ENCODE data around the gene PIWIL1.

DNA sequence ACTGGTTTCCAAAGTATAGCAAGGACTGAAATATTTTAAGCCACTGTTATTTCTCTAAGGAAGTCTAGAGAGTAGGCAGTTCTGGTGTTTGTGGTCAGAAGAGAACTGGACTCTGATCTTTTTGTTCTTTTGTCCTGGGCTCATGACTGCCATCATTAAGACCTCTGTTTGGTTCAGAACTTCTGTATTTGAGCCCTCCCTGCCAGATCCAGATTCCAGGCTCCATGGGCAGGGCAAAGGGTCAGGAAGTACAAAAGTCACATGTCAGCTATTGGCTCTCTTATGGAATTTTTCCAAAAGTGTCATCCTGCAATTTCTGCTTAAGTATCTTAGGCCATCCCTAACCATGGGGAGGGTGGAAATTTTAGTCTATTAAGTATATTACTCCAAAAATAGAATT is 6.8 kb downstream of the PIWIL1 start:
- TF ChIP-seq, protein P1, sequence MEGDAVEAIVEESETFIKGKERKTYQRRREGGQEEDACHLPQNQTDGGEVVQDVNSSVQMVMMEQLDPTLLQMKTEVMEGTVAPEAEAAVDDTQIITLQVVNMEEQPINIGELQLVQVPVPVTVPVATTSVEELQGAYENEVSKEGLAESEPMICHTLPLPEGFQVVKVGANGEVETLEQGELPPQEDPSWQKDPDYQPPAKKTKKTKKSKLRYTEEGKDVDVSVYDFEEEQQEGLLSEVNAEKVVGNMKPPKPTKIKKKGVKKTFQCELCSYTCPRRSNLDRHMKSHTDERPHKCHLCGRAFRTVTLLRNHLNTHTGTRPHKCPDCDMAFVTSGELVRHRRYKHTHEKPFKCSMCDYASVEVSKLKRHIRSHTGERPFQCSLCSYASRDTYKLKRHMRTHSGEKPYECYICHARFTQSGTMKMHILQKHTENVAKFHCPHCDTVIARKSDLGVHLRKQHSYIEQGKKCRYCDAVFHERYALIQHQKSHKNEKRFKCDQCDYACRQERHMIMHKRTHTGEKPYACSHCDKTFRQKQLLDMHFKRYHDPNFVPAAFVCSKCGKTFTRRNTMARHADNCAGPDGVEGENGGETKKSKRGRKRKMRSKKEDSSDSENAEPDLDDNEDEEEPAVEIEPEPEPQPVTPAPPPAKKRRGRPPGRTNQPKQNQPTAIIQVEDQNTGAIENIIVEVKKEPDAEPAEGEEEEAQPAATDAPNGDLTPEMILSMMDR (conservative IDR thresholded peaks at IDR 0.05): no peak
- no peak for TF ChIP-seq EZH2 (IDR thresholded peaks at IDR 0.05; ENCODE audit: low read depth)
